Fibroblast of skin of left biceps (primary cell): Measurements from ENCODE around the gene IGSF5.
A peak's percentile ranks its signal among the peaks of the same experiment; 100 is the strongest.
"Not testable (repeated sequence)": the region's sequence is repeated elsewhere in the genome, so short reads cannot be mapped to it uniquely, and the experiment has no call there.

Experiments
- DNase-seq, 2 experiments: peaks; one replicate each; pipeline ENCODE4 v3.0.0-alpha.2; 2013; ENCODE audit warnings: low read depth in 2 of 2

IGSF5 gene

DNA sequence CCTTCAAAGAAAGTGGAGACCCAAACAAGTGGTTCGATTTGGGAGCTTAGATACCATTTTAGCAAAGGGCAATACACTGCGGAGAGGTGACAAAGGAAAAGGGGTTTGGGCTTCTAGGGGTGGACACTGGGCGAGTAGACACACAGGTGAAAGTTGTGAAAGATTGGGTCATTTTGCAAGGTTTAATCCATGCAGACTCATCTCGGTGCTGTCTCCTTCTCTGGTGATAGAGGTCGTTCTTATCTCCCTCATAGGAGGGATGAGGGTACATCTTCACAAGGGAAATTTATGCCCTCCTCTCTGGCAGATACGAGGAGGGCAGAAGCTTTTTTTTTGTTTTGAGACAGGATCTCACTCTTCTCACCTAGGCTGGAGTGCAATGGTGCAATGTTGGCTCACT lies 6.4 kb upstream of the IGSF5 start:
- no peak for DNase-seq

DNA sequence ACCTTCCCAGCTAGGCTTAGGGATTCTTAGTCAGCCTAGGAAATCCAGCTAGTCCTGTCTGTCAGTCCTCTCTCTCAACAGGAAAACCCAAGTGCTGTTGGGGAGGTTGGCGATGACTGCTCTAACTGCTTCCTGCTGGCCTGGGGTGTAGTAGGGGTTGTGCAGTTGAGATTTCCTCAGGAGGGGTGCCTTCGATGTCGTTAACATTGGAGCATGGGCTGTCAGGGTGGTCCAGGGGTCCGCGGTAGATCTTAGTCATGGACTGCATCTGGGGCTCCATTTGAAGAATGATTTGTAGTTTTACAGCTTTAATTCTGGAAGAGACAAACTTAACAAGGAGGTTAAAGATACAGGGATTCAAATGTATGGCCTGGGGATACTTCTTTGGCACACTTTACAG lies 5.5 kb upstream of the IGSF5 start:
- not testable (repeated sequence) for DNase-seq

DNA sequence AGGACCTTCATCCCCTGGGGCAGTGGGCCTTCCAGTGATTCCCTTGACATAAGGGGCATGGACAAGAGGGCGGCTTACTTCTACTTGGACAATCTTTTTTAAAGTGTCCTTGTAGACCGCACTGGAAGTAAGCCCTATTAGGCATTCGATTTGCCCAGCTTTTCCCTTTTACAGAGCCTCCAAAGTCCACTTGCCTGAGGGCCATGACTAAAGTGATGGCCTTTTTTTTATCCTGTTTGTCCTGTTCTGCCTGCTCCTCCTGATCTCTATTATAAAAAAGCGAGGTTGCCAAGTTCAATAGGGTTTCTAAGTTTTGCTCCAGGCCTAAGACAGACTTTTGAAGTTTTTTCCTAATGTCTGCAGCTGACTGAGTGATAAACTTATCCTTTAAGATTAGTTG lies 2.4 kb upstream of the IGSF5 start:
- DNase-seq: not testable (repeated sequence)

DNA sequence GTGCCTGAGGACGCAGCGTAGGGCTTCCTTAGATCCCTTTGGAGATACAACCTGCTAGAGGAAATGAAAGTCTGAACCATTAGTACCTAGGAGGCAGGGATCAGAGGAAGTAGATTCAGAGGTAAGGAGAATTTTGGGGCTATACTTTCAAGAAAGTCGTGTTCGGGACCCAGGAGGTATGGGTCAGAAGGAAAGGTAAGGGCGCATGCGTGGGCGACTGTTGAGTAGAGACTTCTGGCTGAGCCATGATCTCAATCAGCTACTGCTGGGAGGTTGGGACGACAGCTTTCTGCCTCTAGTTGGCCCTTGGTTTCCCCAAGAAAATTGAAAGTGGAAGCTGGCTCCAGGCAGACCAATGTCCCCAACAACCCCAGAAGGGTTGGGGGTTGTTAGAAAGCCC lies 349 bp downstream of the IGSF5 start:
- not testable (repeated sequence) for DNase-seq

DNA sequence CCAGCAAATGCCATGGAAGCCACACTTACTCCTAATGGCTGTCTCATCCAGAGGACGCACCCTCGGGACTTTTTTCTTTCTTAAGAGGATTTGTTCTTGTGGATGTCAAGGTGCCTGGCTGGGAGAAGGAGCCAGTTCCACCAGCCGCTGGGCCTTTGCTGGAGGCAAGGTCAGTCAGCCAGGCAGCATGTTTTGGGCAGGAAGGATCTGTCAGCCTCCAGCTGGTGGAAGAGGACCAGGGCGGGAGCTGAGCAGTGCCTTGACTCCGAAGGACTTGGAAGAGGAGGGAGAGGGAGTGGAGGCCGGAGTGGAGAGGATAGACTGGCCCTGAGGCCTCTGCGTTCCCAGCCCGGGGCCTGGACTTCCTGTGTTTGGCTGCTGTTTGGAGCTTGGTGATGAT lies 5.7 kb downstream of the IGSF5 start:
- DNase-seq: no peak

DNA sequence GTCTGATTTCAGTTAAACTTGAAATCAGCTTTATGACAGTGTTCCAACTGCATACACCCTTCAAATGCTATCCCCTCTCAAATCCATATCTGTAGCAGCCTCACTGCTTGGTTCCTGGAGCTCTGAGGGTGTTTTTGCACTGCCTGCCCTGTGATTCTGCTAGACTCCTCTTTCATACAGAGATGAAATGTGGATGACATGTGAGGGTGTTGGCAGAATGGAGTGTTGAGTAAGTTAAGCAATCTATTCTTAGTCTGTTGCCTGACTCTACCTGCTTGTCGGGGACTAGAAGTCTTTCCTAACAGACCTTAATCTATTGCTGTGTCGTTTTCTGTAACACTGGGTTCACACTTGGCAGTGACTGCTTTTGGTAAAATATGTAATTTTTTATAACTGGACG lies 9.8 kb downstream of the IGSF5 start:
- DNase-seq: no peak

DNA sequence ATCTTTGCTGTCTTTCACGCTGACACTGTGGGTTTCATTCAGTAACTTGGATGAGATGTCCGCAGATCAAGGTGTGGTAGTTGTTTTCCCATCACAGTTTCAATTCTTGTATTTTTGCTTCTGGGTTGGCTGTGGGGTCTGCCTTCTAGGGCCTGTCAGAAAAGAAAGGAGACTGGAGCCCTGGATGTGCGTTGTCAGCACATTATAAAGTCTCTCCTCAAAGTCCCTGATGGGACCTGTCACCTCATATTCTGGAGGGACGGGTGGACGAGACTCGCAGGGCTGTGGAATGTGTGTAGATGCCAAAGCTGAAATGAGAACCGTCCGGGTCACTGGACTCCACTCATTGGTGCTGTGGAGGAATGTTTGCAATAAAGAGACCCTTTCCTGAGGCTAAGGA lies 11.3 kb downstream of the IGSF5 start:
- DNase-seq: no peak

DNA sequence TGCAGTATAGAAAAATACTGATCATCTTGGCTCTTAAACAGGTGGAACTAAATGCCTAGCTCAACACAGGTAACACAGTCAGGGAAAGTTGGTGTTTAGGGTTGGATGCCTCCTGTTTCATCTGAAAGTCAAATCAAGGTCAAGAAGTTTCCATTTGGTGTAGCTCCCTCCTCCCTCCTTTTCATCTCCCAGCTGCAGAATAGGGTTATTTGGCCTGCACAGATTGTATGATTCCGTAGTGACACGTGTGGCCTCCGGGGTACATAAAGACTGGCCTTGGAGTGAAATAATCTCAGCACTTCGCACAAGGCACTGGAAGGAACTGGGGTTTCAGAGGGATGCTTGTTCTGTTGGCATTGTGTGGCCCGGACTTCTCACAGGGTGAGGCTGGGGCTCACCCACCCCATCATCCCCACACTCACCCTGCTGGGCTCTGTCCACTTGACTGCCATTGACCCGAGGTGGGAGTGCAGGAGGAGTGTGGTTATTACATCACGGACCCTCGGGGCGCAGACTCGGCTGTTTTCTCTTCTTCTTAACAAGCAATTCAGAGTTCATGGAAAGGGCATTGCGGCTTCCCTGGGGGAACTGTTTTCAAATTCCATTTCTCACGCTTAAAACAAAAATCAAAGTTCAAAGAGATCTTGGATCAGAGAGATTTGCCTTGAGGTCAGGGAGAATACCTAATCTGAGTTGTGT lies 18.4 kb downstream of the IGSF5 start:
- DNase-seq: no peak

DNA sequence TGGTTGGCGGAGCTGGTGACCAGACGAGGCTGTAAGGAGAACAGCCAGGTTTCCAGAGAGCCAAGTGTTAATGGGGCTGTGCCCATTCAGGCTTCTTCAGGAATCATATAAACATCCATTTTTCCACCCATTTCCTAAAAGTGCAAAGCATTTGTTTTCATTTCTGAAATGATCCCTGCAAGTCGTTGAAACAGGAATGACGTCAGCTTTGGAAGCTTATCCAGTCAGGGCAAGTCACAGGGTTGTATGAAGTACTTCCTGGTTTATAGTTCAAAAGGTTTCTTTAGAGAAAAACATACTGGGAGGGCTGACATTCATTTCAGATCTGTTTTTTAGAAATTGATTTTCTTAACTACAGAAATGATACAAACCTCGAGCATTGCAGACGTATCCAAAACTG lies 29.2 kb downstream of the IGSF5 start:
- no peak for DNase-seq

DNA sequence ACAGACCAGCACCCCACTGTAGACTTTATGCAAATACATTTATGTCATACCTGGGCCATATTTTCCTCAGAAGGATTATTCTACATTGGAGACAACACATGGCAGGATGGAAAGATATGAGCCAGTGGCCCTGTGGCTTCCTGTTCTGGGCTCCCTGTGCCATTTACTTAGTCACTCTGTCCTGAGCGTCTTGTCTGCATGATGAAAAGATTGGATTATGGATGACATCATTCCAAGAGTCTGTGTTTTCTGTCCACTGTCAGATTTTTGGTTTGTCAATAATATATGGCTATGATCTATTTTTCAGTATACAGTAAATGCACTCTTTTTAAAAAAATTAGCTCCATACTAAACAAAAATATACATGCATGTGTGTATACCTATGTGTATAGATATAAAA lies 30.8 kb downstream of the IGSF5 start:
- no peak for DNase-seq

DNA sequence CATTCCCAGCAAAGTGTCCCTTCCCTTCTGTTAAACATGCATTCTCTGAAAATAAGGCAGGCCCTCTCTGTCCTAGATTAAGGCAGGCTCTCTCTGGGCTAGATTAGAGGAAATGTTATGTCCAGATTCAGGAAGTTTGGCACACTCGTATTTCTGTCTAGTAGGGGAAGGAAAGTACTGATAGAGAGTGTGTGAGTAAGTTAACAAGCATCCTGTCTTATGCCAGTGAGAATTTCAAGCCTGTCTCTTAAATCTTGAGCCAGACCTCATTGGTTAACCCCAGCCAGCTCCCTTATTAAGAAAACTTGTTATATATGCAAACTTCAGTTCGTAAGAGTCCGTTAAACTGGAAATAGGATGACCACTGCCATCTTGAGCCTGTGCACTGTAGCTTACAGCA lies 31.6 kb downstream of the IGSF5 start:
- DNase-seq: peak; percentile 18 to 19

DNA sequence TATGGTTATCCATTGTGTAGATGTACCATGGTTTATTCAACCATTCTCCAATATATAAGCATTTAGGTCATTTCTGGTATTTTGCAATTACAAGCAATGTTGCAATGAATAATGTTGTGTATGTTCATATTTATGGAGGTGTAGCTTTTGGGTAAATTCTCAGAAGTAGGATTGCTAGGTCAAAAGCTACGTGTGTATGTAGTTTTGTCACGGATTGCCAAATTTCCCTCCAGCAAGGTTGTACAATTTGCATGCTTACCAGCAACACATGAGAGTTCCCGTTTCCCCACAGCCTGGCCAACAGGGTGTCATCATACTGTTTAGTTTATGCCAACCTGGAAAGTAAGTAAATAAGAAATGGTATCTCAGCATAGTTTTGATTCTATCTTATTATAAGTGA lies 36.3 kb downstream of the IGSF5 start:
- no peak for DNase-seq

DNA sequence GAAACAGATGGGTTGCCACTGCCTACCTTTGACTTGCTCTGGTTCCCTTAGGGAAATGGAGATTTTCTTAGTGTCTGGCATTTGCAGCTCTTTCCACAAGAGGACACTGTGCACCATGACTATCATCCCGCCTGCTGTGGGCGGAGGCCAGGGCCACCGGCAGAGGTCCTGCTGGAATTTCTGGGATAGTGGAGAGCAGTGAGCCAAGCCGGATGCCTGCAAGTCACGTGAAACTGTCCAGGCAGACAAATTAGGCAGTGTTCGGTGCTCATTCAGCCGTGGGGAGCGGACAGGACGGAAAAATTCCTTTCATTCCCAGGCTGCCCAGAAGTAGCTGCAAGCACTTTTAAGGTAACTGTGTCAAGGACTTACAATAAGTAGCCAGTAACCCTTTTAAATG lies 43.4 kb downstream of the IGSF5 start:
- peak; percentile 37 to 40 for DNase-seq

DNA sequence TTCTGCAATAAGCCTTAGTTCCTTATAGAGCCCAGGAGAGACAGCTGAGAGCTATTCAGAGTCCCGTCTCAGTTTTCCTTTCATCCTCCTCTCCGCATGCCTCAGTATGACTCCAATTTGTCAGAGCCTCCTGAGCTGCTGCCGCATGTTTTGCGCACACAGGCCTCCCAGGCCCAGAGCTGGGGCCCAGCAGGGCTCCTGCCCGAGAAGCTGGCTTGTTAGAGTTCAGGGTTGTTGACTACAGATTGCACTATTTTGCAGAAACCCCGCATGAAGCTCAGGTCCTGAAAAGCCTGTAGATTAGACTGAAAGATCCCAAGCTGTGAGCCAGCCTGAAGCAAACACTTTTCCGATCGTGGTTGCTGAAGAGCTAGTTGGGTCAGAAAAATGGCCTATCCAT lies 51.5 kb downstream of the IGSF5 start:
- DNase-seq: no peak

DNA sequence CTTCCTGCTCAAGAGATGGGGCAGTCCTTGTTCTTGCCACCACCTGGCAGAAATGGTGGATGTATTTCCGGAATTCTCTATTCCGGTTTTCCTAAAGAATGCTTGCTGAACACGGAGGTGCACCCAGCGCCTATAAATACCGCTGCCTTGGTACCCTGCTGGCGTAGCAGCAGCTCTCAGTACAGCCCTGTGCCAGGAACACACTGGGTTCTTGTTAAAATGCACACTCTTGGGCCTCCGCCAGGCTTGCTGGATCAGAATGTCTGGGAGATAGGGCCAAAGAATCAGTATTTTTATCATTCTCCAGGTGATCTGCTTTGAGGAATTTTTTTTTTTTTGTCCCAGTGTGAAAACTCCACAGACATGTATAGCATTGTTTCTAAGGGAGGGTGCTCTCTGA lies 54.2 kb downstream of the IGSF5 start:
- no peak for DNase-seq

DNA sequence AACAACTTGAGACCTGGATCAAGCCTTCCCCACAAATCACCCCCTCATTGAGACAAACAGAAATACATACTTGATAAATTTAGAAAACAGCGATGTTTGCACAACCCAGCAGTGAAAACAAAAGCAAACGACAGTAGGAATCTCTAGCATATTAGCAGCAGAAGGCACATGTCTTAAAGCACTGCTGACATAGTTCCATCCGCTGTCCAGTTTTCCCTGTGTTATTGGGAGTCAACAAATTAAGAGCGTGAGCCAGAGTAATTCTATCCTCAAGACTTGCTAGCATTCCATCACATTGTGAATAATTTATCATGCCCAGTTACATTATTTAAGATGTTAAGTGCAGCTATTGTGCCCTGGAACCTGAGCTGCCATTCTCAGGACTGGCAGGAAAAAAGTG lies 55.3 kb downstream of the IGSF5 start:
- DNase-seq: no peak

DNA sequence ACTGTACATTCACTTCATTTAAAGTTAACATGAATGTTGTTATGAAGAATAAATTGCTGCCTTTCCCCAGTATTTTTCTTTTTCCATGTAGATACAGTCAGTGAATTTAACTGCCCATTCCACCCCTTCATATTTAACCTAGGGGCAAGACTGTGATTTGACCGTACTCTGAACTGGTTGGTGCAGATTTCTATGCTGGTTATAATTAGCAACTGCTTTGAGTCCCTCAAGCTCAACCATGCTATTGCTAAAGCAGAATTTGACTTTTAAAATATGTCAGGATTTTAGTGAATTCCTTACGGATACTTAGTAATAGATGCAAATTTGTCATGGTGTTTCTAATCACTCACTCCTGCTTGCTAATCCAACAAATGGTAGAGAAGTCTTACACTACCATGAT lies 57.2 kb downstream of the IGSF5 start:
- DNase-seq: no peak

DNA sequence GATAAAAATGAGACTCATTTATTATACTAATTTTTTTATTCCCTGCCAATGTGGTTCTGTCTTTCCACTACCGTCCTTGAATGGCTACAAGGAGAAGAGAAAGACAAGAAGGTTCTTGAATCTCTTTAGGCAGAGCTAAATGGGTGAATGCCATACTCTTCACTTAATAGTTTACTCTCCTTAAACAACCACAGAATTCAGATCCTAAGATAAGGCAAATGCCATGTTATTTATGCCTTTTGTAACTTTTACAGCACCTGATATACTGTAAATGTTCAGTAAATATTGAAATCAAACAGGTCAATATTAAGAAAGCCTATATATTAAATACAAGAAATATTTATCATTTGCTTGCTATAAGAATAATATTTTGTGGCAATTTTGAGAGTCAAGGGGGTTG lies 58.4 kb downstream of the IGSF5 start:
- DNase-seq: no peak

DNA sequence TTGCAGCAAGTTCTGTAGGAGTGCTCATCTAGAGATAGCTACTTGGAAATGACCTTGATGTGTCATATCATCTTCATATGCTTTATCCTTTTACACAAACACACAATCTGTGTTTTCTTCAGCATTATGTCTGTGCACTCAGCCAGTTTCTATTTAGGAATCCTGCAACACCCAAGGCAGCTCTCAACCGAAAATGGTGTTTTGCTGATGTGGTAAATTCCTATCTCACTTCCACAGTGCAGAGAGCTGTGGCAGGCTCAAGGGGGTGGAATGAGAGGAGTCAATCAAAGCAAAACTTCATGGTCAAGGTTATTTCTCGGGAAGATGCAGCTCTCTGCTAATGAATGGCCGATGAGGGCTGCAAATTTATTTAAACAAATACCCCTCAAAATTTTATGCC lies 59.3 kb downstream of the IGSF5 start:
- DNase-seq: no peak

DNA sequence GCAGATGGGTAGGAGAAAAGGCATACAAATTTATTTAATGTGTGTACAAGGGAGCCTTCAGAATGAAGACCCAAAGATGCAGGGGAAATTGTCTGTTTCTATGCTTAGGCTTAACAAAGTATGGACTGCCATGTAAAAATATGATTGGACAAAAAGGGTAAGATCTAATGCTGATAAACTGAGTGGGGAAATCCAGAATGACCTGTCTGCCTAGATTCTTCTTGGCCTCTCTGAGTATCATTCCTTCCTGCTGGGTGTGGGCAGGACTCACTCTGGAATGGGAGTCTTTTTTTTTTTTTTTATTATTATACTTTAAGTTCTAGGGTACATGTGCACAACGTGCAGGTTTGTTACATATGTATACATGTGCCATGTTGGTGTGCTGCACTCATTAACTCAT lies 61.0 kb downstream of the IGSF5 start:
- no peak for DNase-seq

DNA sequence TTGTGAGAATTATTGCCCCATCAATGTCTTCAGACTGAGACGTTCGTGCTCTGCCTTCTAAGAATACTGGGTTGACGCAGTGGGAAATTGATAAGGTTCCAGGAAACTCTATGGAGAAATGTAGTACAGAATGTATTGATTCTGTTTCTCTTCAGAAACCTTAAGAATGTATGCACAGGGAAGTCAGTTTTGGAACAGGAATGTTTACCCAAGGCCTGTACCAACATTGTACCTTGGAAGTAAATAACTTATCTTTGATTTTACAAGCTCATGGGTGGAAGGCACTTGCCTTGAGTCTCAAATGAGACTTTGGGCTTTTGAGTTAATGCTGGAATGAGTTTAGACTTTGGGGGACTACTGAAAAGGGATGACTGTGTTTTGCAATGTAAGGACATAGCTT lies 62.8 kb downstream of the IGSF5 start:
- no peak for DNase-seq

DNA sequence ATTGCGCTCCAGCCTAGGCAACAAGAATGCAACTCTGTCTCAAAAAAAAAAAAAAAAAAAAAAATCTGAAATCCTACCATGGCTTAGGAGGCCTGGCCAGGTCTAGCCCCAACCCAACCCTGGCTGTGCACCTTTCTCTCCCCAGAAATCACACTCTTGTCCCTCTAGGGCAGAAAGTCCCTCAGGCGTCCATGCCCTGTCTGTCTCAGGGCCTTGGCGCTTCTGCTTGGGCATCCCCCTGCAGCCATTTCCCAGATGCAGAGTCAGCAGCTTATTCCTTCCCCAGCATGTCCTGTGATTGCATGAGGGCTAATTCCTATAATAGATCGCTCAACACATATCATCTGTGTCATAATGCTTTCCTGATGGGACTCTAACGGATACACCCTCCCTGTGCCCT lies 65.0 kb downstream of the IGSF5 start:
- DNase-seq: no peak

DNA sequence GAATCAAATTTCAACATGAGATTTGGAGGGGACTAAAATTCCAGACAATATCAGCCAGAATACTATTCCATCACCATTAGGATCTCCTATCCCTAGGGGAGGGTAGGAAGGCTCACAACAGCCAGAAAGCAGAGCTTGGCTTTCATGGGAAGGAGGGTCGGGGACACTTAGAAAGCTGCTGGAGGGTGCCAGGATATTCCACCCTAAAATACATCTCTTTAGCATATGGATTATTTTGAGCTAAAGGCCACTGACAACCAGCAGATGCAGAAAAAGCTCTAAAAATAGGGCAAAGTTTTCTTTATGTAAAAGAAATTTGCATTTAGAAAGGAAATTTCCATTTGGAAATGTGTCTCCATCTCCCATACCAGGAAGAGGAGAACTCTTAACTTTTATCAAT lies 68.0 kb downstream of the IGSF5 start:
- DNase-seq: no peak

DNA sequence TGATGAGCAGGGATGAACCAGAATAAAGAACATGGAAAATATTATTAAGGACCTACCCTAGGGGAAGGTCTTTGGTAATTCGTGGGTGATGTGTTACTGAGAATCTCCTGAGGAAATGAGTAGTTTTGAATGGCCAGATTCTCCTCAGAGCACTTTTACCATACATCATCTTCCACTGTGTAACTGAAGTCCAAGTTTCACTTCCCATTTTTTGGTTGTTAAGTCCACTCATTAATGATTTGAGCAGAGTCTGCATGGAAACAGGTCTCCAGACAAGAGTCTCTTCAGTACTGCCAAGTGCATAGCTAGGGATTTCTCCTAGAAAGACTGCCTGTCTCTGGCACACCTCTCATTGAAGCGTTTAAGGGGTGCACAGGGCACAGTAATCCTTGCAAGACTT lies 73.6 kb downstream of the IGSF5 start:
- no peak for DNase-seq

DNA sequence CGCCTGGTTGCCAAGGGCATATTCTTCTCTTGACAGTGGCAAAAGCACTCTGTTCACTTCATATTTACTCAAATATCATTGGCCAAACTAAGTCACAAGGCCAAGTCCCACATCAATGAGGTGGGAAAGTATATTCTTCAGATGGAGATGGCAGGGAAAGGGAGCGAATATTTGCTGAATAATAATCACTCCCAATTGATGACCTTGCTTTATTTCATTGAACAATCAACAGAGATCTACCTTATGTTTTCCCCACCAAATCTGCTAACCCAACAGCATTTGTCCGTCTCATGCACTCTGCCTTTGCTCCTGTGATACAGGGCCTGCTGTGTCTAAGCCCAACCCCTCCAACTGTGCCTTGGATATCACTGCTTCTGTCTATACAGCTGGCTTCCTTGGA lies 77.1 kb downstream of the IGSF5 start:
- DNase-seq: no peak
